HG02973 (cell line): ENCODE results near the gene SMAD3.

Experiments used
- ATAC-seq: cut with Tn5 transposase; IDR thresholded peaks from one replicate; pipeline ENCODE4 v1.9.1; 2021; ENCODE audit warnings: moderate library complexity; ENCODE audit not compliant: unreplicated experiment

The SMAD3 gene

DNA sequence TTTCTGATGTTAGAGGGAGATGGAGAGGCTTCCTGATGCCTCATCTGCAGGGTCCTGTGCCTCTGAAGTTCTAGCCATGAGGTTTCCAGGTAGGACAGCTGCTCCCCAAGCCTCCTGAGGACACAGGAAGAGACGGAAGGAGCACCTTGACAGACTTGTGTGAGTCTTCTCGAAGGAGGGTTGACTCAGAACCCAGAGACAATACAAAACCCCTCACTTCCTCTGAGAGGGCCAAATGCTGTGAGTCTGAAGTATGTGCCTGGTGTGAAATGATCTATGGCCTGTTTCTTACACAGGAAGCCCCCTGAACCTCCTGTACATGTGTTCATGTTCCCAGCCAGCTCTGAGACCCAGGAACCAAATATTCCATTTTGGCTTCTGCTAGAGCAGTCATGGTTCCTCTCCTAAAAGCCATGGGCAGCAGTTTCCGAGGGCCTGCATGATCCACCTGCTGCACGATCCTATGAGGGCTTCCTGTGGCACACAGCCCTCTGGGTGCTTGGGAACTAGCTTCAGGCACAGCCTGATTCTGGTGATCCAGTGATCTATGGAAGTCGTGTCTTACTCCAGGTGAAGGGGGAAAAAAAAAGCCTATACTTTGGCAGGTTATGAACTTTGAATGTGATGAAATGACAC is 126.9 kb downstream of the SMAD3 start:
- no peak for ATAC-seq

DNA sequence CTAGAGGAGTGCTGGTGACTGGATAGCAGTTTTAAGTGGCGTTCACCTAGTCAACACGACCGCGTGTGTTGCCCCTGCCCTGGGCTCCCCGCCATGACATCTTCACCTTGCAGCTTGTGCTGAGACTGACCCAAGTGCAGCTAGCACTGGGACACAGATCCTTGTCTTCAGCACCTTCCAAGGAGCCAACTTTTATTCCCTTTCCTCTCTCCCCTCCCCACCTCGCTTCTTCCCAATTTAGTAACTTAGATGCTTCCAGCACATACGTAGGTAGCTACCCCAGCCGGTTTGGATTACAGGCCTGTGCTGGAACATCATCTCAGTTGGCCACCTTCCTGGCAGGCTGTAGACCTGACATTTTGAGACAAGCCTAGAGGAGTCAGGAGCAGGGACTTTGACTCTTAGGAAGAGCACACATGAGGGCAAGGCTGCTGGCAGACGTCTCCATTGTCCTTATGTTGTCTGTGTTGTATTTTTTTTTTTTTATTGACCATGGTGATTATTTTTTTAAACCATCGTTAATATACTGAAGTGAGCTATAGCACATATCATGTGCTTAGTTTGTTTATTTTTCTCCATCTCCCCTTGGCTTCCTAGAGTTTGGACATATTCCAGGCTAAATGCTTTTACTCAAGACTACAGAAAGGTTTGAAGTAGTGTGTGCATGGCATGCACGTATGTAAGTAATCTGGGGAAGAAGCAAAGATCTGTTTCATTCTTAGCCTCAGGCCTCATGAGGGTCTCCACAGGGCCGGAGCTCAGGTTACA is 128.0 kb downstream of the SMAD3 start:
- ATAC-seq: no peak

DNA sequence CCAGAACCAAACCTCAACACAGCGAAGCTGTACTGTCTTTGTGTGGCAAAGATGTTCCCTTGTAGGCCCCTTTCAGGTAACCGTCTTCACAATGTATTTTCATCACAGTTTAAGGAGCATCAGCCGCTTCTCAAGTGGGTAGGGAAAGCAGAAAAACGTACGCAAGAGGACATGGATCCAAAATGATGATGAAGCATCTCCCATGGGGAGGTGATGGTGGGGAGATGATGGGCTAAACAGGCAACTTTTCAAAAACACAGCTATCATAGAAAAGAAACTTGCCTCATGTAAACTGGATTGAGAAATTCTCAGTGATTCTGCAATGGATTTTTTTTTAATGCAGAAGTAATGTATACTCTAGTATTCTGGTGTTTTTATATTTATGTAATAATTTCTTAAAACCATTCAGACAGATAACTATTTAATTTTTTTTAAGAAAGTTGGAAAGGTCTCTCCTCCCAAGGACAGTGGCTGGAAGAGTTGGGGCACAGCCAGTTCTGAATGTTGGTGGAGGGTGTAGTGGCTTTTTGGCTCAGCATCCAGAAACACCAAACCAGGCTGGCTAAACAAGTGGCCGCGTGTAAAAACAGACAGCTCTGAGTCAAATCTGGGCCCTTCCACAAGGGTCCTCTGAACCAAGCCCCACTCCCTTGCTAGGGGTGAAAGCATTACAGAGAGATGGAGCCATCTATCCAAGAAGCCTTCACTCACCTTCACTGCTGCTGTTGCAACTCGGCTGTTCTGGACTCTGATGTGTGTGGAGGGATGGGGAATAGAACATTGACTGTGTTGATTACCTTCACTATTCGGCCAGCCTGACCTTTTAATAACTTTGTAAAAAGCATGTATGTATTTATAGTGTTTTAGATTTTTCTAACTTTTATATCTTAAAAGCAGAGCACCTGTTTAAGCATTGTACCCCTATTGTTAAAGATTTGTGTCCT is 129.0 kb downstream of the SMAD3 start:
- ATAC-seq: no peak

DNA sequence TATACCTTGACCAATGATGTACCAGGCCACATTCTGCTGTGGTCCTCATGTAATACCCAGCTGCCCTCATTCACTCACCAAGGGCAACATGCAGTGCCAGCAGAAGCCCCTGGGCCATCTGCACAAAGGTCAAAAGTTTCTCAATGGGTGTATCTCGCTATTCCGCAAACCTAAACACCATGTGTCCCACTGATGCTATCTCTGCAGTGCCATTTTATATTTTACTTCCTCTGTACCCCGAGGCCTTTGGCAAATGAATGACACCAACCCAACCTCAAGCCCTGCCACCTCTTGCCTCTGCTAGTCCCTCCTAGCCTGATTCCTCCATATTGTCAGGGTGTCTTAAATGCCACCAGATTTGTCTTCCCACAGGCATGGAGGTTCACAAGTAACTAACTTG is 129.9 kb downstream of the SMAD3 start:
- ATAC-seq: no peak

DNA sequence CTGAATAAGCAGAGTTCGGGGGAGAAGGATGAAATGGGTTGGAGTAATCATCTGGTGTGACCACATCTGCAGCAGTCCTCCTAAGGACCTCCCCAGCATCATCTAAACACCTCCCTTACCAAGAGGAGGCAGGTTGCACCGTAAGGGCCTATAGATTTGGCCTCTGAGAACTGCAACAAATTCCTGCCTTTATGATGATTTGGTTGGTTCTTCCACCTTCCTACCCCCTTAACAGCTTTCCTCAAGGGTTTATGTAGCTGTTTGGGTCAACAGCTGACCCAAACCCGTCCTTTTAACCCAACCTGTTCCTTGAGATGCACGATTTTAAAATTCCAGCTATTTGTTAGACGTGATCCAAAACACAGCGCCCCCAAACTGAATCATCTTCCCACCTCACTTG is 130.8 kb downstream of the SMAD3 start:
- ATAC-seq: no peak

DNA sequence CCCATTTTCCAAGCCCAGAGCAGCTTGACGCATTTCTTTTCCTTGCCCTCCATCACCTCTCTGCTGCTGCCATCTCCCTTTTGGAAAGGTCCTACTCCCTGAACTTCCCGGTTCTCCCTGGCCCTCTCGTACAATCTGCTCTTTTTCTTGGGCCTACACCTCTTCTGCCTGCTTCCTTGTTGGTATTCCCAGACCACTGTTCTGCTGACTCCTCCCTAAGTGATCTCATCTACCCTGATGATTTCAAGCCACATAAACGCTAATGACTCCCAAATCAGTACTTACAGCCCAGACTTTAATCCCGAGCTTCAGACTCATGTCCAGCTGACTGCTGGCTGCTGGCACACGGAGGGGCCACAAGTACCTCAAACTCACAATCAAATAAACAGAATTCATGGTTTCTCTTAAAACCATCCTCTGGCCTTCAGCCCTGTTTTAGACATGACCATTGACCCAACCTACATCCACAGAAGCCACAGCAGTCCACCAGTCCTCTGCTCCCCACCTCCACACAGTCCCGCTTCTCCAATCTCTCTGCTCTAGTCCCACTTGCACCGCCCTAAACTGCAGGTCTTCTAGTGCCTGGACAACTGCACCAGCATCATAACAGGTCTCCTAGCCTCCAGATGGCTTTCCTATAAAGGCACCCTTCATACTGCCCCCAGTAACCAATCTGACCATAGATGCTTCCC is 131.4 kb downstream of the SMAD3 start:
- no peak for ATAC-seq

DNA sequence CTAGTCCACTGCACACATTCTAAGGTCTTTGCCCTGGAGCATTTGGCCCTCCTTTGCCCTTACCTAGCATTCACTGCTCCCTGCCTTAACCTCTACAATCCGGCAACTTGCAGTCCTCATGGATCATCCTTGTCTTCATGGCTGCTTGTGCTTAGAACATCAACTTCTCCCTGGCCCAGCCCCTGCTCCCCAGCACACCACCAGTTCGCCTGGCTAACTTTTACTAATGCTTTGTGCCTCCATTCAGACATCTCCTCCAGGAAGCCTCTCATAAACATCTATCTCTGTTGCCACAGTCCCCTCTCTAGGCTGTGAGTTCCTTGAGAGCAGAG is 131.9 kb downstream of the SMAD3 start:
- ATAC-seq: no peak

DNA sequence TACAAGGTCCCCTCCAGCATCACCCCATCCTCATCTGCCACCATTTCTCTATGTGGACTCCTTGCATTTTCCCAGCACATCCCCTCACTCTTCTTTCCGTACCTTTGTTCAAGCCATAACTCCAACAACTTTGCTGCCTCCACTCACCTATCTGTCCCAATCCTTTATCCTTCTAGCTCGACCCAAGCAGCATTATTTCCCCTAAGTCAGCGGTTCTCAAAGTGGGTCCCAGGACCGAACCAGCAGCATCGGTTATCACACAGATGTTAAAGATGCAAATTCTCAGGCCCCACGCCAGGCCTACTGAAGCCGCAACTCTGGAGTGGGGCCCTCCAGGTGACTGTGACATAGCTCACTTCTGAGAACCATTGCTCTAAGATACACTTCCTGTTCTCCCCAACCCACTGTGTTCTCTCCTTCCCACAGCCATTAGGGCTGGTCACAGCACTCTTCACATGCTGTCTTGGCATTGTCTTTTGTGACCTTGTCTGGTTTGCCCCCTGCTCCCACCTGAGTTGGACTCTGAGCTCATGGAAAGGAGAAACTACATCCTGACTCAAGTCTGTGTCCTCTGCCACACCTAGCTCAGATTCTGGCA is 132.9 kb downstream of the SMAD3 start:
- ATAC-seq: no peak

DNA sequence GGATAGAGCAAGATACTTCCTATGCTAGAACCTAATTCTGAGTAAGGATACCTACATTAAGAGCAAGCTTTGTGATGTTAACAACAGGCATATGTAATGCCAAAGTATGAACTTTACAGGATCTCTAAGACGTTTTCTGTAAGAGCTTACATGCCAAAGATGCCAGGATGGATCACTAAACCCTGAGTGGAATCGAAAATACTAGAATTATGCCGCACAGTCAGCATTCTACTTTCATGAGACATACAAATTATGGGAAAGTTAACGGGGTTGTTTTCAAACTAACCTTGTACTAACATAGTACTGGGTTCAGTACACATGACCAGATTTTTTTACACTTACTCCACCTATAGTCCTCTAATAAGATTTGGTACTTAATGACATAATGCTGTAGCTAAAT is 134.0 kb downstream of the SMAD3 start:
- no peak for ATAC-seq

DNA sequence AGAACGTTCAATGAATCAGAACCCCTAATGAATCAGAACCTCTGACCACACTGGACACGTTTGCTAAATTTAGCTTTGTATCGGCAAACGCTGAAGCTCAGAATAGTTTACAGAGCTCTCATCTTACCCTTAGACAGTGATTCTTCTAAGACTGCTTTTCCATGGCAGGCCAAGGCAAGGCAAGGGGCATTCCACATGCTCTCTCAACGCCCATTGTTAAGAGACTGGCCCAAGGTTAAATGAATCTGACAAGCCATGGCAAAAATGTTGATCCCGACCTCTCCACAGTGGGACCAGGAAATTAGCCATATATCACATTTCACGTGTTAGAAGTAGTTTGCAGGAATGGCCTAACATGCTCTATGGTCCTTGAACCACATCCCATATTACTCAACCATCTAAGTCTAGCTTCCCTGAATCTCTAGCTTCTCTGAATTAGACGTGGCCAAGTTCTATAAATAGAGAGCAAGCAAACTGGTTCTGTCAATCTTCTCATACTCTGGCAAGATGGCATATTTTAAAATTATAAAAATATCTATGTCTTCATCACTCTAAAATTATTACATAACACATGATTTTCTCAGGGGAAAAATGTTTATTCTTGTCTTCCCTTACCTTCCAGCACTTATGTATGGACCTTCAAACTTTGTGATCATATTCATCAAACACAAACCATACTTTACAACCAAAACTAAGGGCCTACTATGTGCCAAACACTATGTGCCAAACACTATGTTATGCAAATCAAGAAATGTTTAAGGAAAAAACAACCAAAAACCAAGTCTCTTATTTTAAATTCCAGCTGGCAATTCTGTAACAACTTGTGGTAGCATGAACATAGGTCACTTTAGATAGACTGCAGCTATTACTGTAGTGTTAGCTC is 134.7 kb downstream of the SMAD3 start:
- no peak for ATAC-seq

DNA sequence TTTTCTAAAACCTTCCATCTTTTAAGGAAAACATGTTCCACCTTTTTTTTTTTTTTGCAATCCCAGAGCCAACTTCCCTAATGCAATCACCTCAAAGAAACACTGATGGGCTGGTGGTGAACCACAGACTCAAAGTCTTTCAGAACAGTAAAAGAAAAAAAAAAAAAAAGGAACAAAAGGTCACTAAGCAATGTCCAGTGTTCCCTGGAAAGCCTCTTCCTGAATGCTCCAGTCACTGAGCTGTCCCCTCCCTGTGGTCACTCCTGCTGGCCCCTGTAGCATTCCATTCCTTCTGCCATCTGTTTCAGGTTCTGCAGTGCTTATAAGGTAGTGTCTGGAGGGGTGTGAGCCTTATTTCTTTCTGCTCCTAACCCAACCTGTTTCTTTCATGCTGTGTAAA is 135.7 kb downstream of the SMAD3 start:
- no peak for ATAC-seq

DNA sequence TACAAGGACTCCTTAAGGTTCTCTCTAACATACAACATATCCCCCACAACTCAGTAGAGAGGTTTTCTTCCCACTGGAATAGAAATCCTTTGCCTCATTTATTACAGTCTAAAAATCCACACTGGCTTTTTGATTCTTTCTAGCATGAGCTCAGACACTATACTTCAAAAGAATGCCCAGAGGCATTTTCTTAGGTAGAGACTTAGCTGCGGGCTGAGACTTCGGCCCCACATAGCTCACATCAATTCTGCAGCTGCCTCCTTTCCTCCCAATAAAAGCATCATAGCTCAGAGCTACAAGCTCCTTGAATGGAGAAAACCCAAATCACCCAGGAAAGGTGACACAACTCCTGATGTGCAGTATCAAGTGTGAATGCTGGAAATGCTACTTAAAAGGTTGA is 136.7 kb downstream of the SMAD3 start:
- no peak for ATAC-seq

DNA sequence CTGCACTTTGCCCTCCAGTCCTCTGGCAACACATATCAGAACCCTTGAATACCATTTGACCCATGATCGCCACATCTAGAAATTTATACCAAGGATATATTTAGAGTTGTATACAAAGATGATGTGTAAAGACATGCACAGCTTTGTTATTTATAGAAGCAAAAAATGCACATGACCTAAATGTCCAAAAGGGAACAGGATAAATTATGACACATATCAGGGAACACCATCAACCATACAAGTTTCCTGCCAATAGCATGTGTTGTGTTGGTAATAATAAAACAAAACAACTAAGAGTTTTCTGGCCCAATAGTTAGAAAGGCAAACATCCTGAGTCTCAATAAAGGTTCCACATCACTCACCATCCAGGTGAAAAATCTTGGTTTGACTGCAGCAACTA is 137.6 kb downstream of the SMAD3 start:
- no peak for ATAC-seq

DNA sequence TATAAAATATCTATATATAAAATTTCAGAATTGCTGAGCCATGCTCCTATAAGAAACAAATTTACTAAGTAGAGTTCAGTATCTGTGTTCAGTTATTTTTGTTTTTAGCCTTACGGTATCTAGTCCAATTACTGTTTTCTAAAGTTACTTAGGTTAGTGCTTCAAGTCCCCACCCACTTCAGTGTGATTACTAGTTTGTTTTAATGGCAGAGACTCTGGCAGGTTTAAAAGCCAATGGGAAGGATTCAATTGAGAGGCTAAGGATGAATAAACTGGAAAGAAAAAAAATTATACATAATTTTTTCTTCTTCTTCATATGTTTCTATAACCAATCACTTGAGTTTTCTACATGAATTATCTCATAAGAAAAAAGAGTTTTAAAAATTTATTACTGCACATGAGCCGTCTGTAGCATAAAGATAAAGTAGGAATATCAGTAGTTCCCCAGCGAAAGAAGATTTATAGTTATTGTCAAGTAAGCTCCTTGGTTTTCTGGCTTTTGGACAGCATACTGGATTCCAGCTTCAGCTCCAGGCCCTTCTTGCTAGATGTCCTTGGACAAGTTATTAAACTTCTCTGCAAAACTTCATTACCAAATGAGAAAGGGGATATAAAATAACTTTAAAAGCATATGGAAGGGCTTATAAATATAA is 142.3 kb downstream of the SMAD3 start:
- ATAC-seq: no peak

DNA sequence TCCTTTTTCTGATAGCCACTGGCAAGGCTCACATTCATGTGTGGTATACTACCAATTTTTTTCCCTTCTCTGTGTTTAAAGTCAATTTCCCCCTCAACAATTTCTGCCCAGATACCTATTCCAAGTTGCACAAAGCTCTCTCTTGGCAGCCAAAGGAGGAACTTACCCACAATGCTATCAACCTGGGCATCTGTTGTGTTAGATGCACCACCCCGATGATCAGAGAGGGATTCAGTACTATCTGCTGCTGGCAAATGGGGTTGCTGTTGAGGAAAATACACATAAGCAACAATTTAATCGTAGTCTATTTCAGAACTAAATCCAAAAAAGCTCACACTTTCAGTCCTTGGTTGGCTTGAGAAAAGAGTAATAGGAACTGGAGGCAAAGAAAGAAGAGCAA is 143.0 kb downstream of the SMAD3 start:
- ATAC-seq: no peak

DNA sequence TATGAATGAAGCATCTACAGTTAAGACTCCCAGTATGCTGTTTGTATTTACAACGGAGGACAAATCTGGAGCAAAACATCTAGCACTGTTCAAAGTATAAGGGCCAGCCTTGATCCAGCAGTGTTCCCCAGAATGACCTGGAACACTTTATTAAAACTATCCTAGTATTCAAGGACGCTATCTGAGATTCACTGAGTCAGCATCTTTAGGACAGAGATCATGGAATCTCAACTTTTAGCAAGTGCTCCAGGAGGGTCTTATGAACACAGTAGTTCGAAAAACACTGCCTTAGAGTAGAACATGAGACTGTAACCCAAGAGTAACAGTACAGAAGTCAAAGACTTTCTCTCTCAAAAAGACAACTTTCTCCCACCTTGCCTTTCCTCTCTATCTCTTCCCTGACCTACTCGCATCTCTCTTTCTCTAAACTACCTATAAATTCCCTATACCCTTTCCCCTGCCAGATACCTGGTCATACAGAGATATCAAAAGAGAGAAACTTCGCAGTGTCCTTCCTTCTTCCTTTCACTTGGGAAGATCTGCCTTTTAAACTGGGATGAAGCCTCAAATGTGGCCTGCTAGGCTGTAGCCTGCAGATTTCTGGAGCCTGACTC is 145.3 kb downstream of the SMAD3 start:
- ATAC-seq: no peak

DNA sequence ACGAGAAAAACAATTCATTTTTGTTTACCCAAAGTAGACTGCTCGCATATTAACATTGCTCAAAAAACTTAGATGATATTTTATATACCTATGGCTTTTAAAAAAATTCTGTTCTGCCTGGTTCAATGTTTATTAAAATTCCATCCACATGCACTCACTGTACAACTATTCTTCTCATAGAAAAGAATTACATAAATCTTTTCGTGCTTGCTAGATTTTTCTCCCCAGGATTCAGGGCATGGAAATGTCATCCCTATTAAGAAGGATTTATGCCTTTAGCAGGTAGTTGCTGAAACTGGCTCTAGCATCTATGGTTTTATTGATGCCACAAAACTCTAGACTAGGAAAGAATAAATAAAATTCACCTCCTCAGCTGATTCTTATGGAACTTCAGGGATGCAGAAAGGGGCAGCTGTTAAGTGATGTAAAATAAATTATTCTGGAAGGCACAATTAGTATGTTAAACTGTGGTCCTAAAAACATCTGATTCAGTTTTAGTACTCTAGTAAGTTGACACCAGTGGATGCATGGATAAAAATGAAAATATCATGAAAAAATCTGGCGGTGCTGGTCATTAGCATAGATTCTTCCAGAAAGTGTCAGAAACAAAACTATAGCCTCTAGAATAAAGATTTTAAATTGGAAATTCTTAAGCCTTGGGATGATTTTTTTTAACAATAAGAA is 147.4 kb downstream of the SMAD3 start:
- no peak for ATAC-seq

DNA sequence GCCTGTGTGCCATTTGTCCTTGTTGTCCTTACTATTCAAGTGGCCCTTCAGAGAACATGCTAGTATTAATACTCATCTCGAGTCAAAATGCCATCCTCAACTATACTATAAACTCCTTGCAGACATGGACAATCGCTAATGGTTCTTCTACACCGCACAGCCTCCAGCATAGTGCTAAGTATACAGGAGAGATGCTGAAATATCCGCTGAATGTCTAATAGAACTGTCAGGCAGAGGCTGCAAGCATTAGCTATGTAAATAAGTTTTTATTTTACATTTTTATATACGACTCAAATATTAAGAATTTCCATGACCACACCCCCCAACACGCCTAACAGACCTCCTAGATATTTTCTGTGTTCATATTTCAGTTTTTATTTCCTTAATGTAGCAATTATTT is 149.7 kb downstream of the SMAD3 start:
- ATAC-seq: no peak
